ENCODE data around the gene DZIP1.

The DZIP1 gene

DNA sequence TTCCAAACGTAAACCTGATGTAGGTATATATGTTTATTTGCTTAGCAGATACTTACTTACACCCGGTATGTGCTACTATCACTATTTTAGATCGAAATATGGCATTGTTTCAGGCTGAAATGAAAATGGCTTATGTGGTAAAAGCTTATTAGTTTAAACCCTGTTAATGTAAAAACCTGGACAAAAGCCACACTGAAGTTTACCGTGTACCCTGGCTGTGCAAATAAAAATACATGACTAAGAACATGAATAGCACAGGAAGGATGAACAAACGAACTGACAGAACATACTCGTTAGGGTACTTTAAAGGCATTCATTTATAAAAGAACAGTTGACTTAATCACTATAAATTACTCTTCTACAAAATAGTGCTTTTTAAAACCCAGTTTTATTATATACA, 85.4 kb downstream of the DZIP1 start:
- no peak overlapping the region for H3K4me3 ChIP-seq (ENCODE audit: low read depth, low read length)
- TF ChIP-seq, protein P1, sequence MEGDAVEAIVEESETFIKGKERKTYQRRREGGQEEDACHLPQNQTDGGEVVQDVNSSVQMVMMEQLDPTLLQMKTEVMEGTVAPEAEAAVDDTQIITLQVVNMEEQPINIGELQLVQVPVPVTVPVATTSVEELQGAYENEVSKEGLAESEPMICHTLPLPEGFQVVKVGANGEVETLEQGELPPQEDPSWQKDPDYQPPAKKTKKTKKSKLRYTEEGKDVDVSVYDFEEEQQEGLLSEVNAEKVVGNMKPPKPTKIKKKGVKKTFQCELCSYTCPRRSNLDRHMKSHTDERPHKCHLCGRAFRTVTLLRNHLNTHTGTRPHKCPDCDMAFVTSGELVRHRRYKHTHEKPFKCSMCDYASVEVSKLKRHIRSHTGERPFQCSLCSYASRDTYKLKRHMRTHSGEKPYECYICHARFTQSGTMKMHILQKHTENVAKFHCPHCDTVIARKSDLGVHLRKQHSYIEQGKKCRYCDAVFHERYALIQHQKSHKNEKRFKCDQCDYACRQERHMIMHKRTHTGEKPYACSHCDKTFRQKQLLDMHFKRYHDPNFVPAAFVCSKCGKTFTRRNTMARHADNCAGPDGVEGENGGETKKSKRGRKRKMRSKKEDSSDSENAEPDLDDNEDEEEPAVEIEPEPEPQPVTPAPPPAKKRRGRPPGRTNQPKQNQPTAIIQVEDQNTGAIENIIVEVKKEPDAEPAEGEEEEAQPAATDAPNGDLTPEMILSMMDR (IDR thresholded peaks at IDR 0.05; ENCODE audit: low read depth, low read length, missing control alignments) = no peak
- no peak for DNase-seq (ENCODE audit: low read depth)
- in situ Hi-C loops (cut with HindIII; ENCODE audit: low sequenced_read_pairs) = no loop called here

DNA sequence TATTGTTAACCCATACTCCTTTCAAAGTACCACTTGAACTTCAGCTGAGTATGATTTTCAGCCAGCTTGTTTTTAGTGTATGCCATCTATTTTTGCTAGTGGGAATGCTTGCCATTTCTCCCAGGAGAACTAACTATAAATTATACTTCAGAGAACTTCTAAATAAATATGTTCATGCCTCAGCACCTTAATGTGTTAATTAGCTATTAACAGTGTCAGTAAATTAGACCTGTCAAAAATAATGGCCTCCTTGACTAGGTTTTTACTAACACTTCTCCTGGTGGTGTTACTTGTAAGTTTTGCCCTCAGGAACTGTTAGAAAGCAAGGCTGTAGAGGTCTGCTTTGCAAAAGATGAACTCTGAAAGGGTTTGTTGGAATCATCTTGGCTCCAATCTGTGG, 87.5 kb downstream of the DZIP1 start:
- no peak for DNase-seq (ENCODE audit: low read depth)
- H3K4me3 ChIP-seq (ENCODE audit: low read depth, low read length) = no peak overlapping the region
- in situ Hi-C loops (cut with HindIII; ENCODE audit: low sequenced_read_pairs) = no loop called here
- TF ChIP-seq, protein P1 (IDR thresholded peaks at IDR 0.05; ENCODE audit: low read depth, low read length, missing control alignments) = no peak

DNA sequence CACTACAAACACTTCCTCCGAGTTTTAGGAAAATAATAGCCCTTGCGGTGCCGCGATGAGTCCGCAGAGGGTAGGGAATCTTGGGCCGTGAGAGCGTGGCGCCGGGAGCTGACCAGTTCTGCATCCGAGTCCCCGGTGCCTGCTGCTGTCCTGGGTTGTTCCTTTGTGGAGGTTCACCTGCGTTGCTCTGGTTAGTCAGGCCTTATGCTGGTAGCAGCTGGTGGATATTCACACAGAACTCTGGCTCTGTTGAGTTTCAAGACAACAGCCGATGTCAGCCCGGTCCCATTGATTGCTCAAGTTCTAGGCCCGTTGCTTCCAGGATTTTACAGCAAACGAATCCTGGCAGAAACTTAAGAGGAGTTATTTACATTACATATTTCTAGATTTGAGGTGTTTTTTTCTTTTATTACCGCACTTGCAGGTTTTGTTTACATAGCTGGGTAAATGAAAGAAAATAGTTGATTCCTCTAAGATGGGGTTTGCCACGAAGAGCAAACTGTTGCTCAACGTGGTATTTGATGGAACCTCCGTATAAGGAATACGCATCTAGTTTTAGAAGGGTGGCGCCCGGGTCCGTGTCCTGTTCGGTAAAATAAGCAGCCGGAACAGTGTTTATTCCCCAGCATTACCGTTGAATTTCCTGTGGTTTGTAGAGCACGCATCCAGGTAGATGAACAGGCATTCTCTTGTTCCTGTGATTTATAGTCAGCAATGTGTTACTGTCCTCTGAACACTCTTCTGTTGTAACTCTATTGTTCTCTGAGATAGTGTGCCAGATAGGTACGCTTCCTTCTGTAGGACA, 90.7 kb downstream of the DZIP1 start:
- in situ Hi-C loops (cut with HindIII; ENCODE audit: low sequenced_read_pairs) = no loop called here
- peak overlapping the region; percentile 24 for H3K4me3 ChIP-seq (ENCODE audit: low read depth, low read length)
- no peak for DNase-seq (ENCODE audit: low read depth)
- TF ChIP-seq, protein P1 (IDR thresholded peaks at IDR 0.05; ENCODE audit: low read depth, low read length, missing control alignments) = no peak

DNA sequence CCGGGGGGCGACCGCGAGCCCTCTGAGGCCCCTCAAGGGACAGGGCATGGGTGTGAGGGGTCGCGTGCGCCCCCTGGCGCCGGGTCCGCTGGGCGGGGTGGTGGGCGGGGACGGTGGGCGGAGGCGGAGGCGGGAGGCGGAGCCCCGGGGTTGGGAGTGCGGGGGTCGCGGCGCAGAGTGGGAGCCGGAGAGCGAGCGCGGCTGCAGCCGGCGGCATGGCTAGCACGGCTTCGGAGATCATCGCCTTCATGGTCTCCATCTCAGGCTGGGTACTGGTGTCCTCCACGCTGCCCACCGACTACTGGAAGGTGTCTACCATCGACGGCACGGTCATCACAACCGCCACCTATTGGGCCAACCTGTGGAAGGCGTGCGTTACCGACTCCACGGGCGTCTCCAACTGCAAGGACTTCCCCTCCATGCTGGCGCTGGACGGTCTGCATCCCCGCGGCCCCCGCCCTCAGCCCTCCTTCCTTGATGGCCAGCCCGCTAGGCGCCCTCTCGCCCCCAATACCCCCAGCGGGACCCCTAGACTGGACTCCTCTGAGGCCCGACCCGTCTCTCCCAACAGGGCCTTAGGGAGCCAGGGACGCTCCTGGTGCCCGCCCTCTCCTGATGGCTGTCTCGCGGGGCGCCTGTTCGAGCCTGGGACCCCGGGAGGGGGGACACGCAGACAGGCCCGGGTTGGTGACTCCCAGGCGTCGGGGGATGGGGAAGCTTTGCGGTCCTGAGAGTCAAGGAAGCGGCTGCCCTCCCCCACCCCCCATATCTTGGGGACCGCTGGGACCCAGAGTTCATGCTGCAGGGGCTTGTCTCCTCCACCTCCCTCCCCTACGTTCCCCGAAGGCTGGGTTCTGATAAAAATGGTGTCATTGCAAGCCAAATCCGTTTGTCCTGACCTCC, 91.7 kb downstream of the DZIP1 start, which contains the start of gene CLDN10:
CLDN10 (plus strand) TSS at position 182 of the 903 bp plus-strand sequence; CDS start at position 216, 34 bp downstream.
- in situ Hi-C loops (cut with HindIII; ENCODE audit: low sequenced_read_pairs) = no loop called here

DNA sequence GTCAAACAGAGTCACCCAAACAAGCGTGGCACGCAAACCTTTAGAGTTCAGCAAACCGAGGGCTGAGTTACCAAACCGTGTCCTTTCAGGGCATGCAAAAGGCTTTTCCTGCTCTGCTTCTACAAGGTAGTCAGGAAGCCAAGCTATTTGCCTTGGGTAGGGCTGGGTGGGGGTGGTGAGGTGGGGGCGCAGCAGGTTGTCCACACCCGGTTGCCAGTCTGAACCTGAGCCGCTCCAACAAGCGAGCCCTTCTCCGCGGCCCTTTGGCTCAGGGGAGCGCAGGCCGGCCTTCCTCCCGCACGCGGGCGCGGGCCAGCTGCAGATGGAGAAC, 92.3 kb downstream of the DZIP1 start:
- H3K4me3 ChIP-seq (ENCODE audit: low read depth, low read length) = peak overlapping the region; percentile 24
- DNase-seq (ENCODE audit: low read depth) = no peak
- in situ Hi-C loops (cut with HindIII; ENCODE audit: low sequenced_read_pairs) = no loop called here
- TF ChIP-seq, protein P1 (IDR thresholded peaks at IDR 0.05; ENCODE audit: low read depth, low read length, missing control alignments) = no peak

More for the DNA sequence above, 91.7 kb downstream of the DZIP1 start, which contains the start of gene CLDN10:
- peak within 1 kb of the TSS; percentile 24 for H3K4me3 ChIP-seq (ENCODE audit: low read depth, low read length)
- DNase-seq (ENCODE audit: low read depth) = no peak
- TF ChIP-seq, protein P1 (IDR thresholded peaks at IDR 0.05; ENCODE audit: low read depth, low read length, missing control alignments) = peak; percentile 29

DNA sequence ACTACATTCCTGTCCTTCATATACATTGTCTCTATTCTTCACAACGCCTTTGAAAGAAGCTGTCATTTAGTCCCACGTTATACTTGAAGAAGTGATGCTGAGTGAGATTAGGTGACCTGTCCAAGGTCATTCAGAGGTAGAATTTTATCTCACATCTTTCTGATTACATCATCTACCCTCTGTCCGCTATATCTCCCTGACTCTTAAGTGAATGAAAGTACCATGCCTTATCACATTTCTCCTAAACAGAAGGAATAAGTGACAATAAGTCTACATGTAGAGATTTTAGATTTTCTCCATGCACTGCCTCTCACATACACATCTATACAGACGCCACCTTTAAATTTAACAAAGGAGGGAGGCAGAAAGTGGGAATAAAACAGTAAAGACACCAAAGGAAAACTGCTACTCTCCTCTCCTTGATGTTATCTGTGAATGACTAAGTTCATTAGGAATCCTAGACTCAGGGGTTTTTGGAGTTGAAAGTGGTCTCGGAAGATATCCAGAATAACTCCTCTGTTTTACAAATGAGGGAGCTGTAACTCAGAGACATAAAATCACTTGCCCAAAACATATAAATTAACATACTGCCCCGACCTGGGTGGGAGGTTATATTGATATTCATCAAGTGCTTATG, 96.9 kb downstream of the DZIP1 start:
- TF ChIP-seq, protein P1 (IDR thresholded peaks at IDR 0.05; ENCODE audit: low read depth, low read length, missing control alignments) = no peak
- DNase-seq (ENCODE audit: low read depth) = no peak
- in situ Hi-C loops (cut with HindIII; ENCODE audit: low sequenced_read_pairs) = no loop called here
- no peak overlapping the region for H3K4me3 ChIP-seq (ENCODE audit: low read depth, low read length)
